SHP77 (cell line): ENCODE measurements around the gene USHBP1.

Experiments
- DNase-seq, 2 experiments: peaks; one replicate each; lab custom pipeline; 2025; lab: John Stamatoyannopoulos, UW

Gene USHBP1

GRCh38 chr19:17211547-17212446 is 52.7 kb downstream of the USHBP1 start:
- no peak for DNase-seq

- DNase-seq = no peak
Observed at GRCh38 chr19:17210296-17210695, 54.2 kb downstream of the USHBP1 start.

GRCh38 chr19:17209126-17210036 is 55.2 kb downstream of the USHBP1 start:
- peak; percentile 13 to 16 for DNase-seq

GRCh38 chr19:17206736-17207581 is 57.6 kb downstream of the USHBP1 start:
- no peak for DNase-seq

GRCh38 chr19:17205237-17206140 is 59.1 kb downstream of the USHBP1 start:
- DNase-seq = peak; percentile 12 to 44

- no peak for DNase-seq
Observed at GRCh38 chr19:17202713-17203112, 61.8 kb downstream of the USHBP1 start.

GRCh38 chr19:17202249-17202648 is 62.3 kb downstream of the USHBP1 start:
- DNase-seq = no peak

- DNase-seq = no peak
Observed at GRCh38 chr19:17200408-17201079, 64.0 kb downstream of the USHBP1 start.
